HepG2 (cell line): ENCODE data around the gene TFPI2. TPM values are rescaled to one million over a fixed set of nuclear protein-coding genes. Genes with fewer than 3 reads are reported as not detected.

Experiments
- ATAC-seq: fragments of 200-7000 bp; cut with Tn5 transposase; 3 replicates; pipeline ENCODE4 v1.9.1; 2020; ENCODE audit warnings: mild to moderate bottlenecking, moderate library complexity
- Bru-seq: library from RNA; stranded (reverse); fragments of 400-500 nt; gene quantifications from one replicate; lab custom pipeline; 2021; lab: Mats Ljungman, UMichigan
- BruChase-seq, 2 experiments: library from RNA; stranded (reverse); fragments of 400-500 nt; gene quantifications; one replicate each; lab custom pipeline; 2021; lab: Mats Ljungman, UMichigan
- BruUV-seq: library from RNA; stranded (reverse); fragments of 400-500 nt; replicated peaks from 2 replicates; lab custom pipeline; 2021; lab: Mats Ljungman, UMichigan
- CTCF ChIA-PET: fragments of 300-600 bp; formaldehyde crosslinking; extraction: SDS; loops from one replicate; lab custom pipeline; 2021; ENCODE audit warnings: low total read pairs, inconsistent platforms, low intra/inter-chr PET ratio; lab: Yijun Ruan, JAX
- POLR2A ChIA-PET: fragments of 350-600 bp; sonication (Branson Sonifier 250); formaldehyde crosslinking; loops from one replicate; lab custom pipeline; 2020; ENCODE audit warnings: antibody characterized with exemption, inconsistent platforms; lab: Yijun Ruan, JAX
- DNase-seq: peaks from one replicate; pipeline ENCODE4 v3.0.0-alpha.2; 2015; ENCODE audit warnings: low spot score
- FAIRE-seq: peaks from 3 replicates; lab custom pipeline; 2011; peaks lifted over from hg19 to GRCh38; lab: Jason Lieb, UNC
- H2AFZ ChIP-seq: one replicate; pipeline ENCODE4 v1.6.1; 2011; ENCODE audit warnings: low read length, inconsistent platforms
- H3K27ac ChIP-seq: fragments of 300-600 bp; 3 replicates; pipeline ENCODE4 v1.8.0; 2011; ENCODE audit warnings: mixed run types, mild to moderate bottlenecking, mixed read lengths, low read length, inconsistent platforms; ENCODE audit not compliant: insufficient read depth; ENCODE audit errors: extremely low read length
- H3K27me3 ChIP-seq, 2 experiments: fragments of 200-600 bp in 1 of 2; 2 replicates in 1 of 2; 3 replicates in 1 of 2; pipeline versions ENCODE4 v1.6.0 to v1.8.0; 2011; ENCODE audit warnings: low read length in 2 of 2, mild to moderate bottlenecking in 2 of 2, moderate library complexity in 2 of 2, inconsistent platforms in 1 of 2; ENCODE audit not compliant: insufficient read depth in 2 of 2, control insufficient read depth in 1 of 2
- H3K36me3 ChIP-seq, 2 experiments: fragments of 200-600 bp in 1 of 2; replicated peaks in 1 of 2; 2 replicates in 1 of 2; 3 replicates in 1 of 2; pipeline versions ENCODE4 v1.5.1 to v1.8.0; 2011; ENCODE audit warnings: low read length in 2 of 2, inconsistent platforms in 1 of 2; ENCODE audit not compliant: insufficient read depth in 2 of 2, control insufficient read depth in 1 of 2
- H3K4me1 ChIP-seq: 2 replicates; pipeline ENCODE4 v1.5.1; 2012; ENCODE audit warnings: low read length, inconsistent platforms; ENCODE audit not compliant: insufficient read depth
- H3K4me2 ChIP-seq: 2 replicates; pipeline ENCODE4 v1.6.0; 2011; ENCODE audit warnings: low read depth, low read length, inconsistent platforms
- H3K4me3 ChIP-seq, 3 experiments: fragments of 200-600 bp in 1 of 3; sonication (generic), shearing (Covaris generic) in 1 of 3; replicated peaks in 1 of 3; 2 replicates each; pipeline ENCODE4 v1.5.1; 2011 to 2016; ENCODE audit warnings: low read length in 3 of 3, inconsistent platforms in 2 of 3, low read depth in 2 of 3, mild to moderate bottlenecking in 2 of 3, control low read depth in 1 of 3, mixed read lengths in 1 of 3; ENCODE audit not compliant: insufficient read depth in 1 of 3
- H3K79me2 ChIP-seq: one replicate; pipeline ENCODE4 v1.6.1; 2011; ENCODE audit warnings: low read length, inconsistent platforms; ENCODE audit not compliant: insufficient read depth
- H3K9ac ChIP-seq: 2 replicates; pipeline ENCODE4 v1.6.0; 2011; ENCODE audit warnings: mild to moderate bottlenecking, low read depth, low read length, inconsistent platforms; ENCODE audit not compliant: insufficient read depth
- H3K9me3 ChIP-seq: 2 replicates; pipeline ENCODE4 v1.5.1; 2012; ENCODE audit warnings: mild to moderate bottlenecking, low read length
- H4K20me1 ChIP-seq: 2 replicates; pipeline ENCODE4 v1.6.0; 2011; ENCODE audit warnings: inconsistent platforms, mild to moderate bottlenecking, low read length, moderate library complexity; ENCODE audit not compliant: insufficient read depth
- ARNT ChIP-seq: fragments of 450-650 bp; IDR thresholded peaks from 2 replicates; pipeline ENCODE4 v1.6.1; 2017
- FOXO1 ChIP-seq: sonication (generic); formaldehyde crosslinking; IDR thresholded peaks from 2 replicates; pipeline ENCODE4 v1.4.0; 2020; ENCODE audit warnings: missing genetic modification reagents
- HNRNPLL ChIP-seq: fragments of 200-400 bp; formaldehyde crosslinking; IDR thresholded peaks from 2 replicates; pipeline ENCODE4 v1.6.1; 2017; ENCODE audit warnings: mild to moderate bottlenecking, low read depth, low read length; ENCODE audit not compliant: poor library complexity, severe bottlenecking
- HOXA5 ChIP-seq: sonication (generic); formaldehyde crosslinking; IDR thresholded peaks from 2 replicates; pipeline ENCODE4 v1.4.0; 2020; ENCODE audit warnings: missing genetic modification reagents
- JARID2 ChIP-seq: sonication (generic); formaldehyde crosslinking; IDR thresholded peaks from 2 replicates; pipeline ENCODE4 v1.8.1; 2023; ENCODE audit warnings: missing genetic modification reagents, inconsistent platforms; ENCODE audit not compliant: insufficient replicate concordance
- JDP2 ChIP-seq: sonication (generic); formaldehyde crosslinking; IDR thresholded peaks from 2 replicates; pipeline ENCODE4 v1.8.1; 2022; ENCODE audit warnings: missing genetic modification reagents, borderline replicate concordance
- MAFF ChIP-seq: IDR thresholded peaks from 2 replicates; pipeline ENCODE4 v1.6.1; 2011; ENCODE audit warnings: low read depth, low read length, improper control_type of control experiment
- NFKB2 ChIP-seq: sonication (generic); formaldehyde crosslinking; IDR thresholded peaks from 2 replicates; pipeline ENCODE4 v1.4.0; 2020; ENCODE audit warnings: missing genetic modification reagents, borderline replicate concordance
- SALL1 ChIP-seq: sonication (generic); formaldehyde crosslinking; IDR thresholded peaks from 2 replicates; pipeline ENCODE4 v1.8.0; 2022; ENCODE audit warnings: mild to moderate bottlenecking, missing genetic modification reagents
- ZNF570 ChIP-seq: sonication (generic); formaldehyde crosslinking; IDR thresholded peaks from 2 replicates; pipeline ENCODE4 v1.4.0; 2020; ENCODE audit warnings: mild to moderate bottlenecking, missing genetic modification reagents, borderline replicate concordance
- ZNF615 ChIP-seq: sonication (generic); formaldehyde crosslinking; IDR thresholded peaks from 2 replicates; pipeline ENCODE4 v1.5.0; 2020; ENCODE audit warnings: mild to moderate bottlenecking, missing genetic modification reagents, borderline replicate concordance
- ZNF687 ChIP-seq: sonication (generic); formaldehyde crosslinking; IDR thresholded peaks from 2 replicates; pipeline ENCODE4 v1.5.1; 2020; ENCODE audit warnings: mild to moderate bottlenecking, missing genetic modification reagents, moderate library complexity
- WGBS: methylation state at CpG from one replicate; pipeline ENCODE4 v1.1.6; 2017; ENCODE audit warnings: low lambda C conversion rate; 5-methylcytosine and 5-hydroxymethylcytosine counted together
- in situ Hi-C: cut with HindIII; loops from 2 replicates; pipeline ENCODE4 v1.10.0; 2017; ENCODE audit warnings: low pct_unique_long_range_greater_than_20kb; ENCODE audit not compliant: extremely low pct_ligation_motif_present
- intact Hi-C: fragments of 100-400 bp; cut with micrococcal nuclease; formaldehyde crosslinking; loops from one replicate; pipeline ENCODE4 v1.10.0; 2022; ENCODE audit not compliant: unreplicated experiment
- long read RNA-seq, 2 experiments: library from RNA in 1 of 2; library from polyadenylated mRNA in 1 of 2; stranded (forward) in 1 of 2; unstranded in 1 of 2; transcript quantifications; one replicate each; pipeline ENCODE4 v2.0.0, GENCODE V29; 2019 to 2022
- polyA minus RNA-seq, 3 experiments: library from RNA; depleted of rRNA, polyadenylated mRNA; stranded (reverse); fragments of >200 nt; gene quantifications; 2 replicates each; pipeline ENCODE4 v1.2.3, GENCODE V29; 2011; ENCODE audit warnings: low replicate concordance in 1 of 3
- polyA plus RNA-seq, 8 experiments: library from polyadenylated mRNA; depleted of rRNA in 3 of 8; stranded (reverse) in 7 of 8; unstranded in 1 of 8; fragments of >200 nt; fragmentation: Illumina TruSeq in 4 of 8; extraction: Trizol in 4 of 8; gene quantifications; 2 replicates each; pipeline versions ENCODE4 v1.2.1 to v1.2.3, GENCODE V29; 2011 to 2016; ENCODE audit warnings: low read depth in 4 of 8, missing spikeins in 1 of 8, mixed read lengths in 1 of 8; ENCODE audit not compliant: insufficient read depth in 1 of 8
- total RNA-seq, 5 experiments: library from RNA; depleted of rRNA; stranded (reverse); fragments of >200 nt; fragmentation: Illumina TruSeq; extraction: Trizol; gene quantifications; 2 replicates each; pipeline ENCODE4 v1.2.3, GENCODE V29; 2016; ENCODE audit warnings: low read depth in 1 of 5
- TF ChIP-seq, protein P1 (sequence below): sonication (generic); formaldehyde crosslinking; IDR thresholded peaks from 2 replicates; pipeline ENCODE4 v1.4.0; 2020; ENCODE audit warnings: missing genetic modification reagents

TFPI2 gene
- total RNA-seq (2016; rRNA removed; fragmentation: Illumina TruSeq; extraction: Trizol) (0.22 and 0.24 TPM in 2 replicates), polyA plus RNA-seq (2011; rRNA removed) (0.10 and 0.16 TPM in 2 replicates), polyA minus RNA-seq (2011; rRNA and poly(A)+ RNA removed; ENCODE audit: low replicate concordance) (not detected in 2 replicates), Bru-seq, nascent RNA (not detected), BruChase-seq, experiment 1, labeled RNA remaining after a 6-hour chase (percentile 30 among the genes with signal in this experiment), BruChase-seq, experiment 2, labeled RNA remaining after a 2-hour chase (percentile 19 among the genes with signal in this experiment)
- 0.40 TPM in 1 of 2 replicates, not detected in the other for total RNA-seq (2016; cell fraction: cytosol; rRNA removed; fragmentation: Illumina TruSeq; extraction: Trizol; ENCODE audit: low read depth)
- total RNA-seq (2016; cell fraction: insoluble cytoplasmic fraction; rRNA removed; fragmentation: Illumina TruSeq; extraction: Trizol): 0.16 and 0.37 TPM in 2 replicates
- not detected in 2 replicates for total RNA-seq (2016; cell fraction: membrane; rRNA removed; fragmentation: Illumina TruSeq; extraction: Trizol)
- total RNA-seq (2016; cell fraction: nucleus; rRNA removed; fragmentation: Illumina TruSeq; extraction: Trizol): 0.47 and 1.5 TPM in 2 replicates
- 0.13 and 0.17 TPM in 2 replicates for polyA plus RNA-seq (2011; cell fraction: cytosol; rRNA removed)
- polyA plus RNA-seq (2011; cell fraction: nucleus; rRNA removed): not detected in 2 replicates
- polyA plus RNA-seq (2012): 0.20 TPM in 1 of 2 replicates, not detected in the other
- polyA plus RNA-seq (2016; cell fraction: cytosol; fragmentation: Illumina TruSeq; extraction: Trizol; ENCODE audit: low read depth): 0.19 and 0.36 TPM in 2 replicates
- polyA plus RNA-seq (2016; cell fraction: insoluble cytoplasmic fraction; fragmentation: Illumina TruSeq; extraction: Trizol; ENCODE audit: low read depth): 0.76 and 0.99 TPM in 2 replicates
- 0.44 and 0.47 TPM in 2 replicates for polyA plus RNA-seq (2016; cell fraction: membrane; fragmentation: Illumina TruSeq; extraction: Trizol; ENCODE audit: low read depth)
- 0.59 and 1.8 TPM in 2 replicates for polyA plus RNA-seq (2016; cell fraction: nucleus; fragmentation: Illumina TruSeq; extraction: Trizol; ENCODE audit: insufficient read depth, low read depth)
- polyA minus RNA-seq (2011; cell fraction: cytosol; rRNA and poly(A)+ RNA removed): not detected in 2 replicates
- polyA minus RNA-seq (2011; cell fraction: nucleus; rRNA and poly(A)+ RNA removed): not detected in 2 replicates
- long read RNA-seq, experiment 1: 0 reads
- long read RNA-seq, experiment 2, partial matches to known transcripts: 0 of 1 reads
- long read RNA-seq, experiment 2, other reads (novel, unspliced or antisense): 0 of 1 reads

- Histone ChIP-seq H3K27ac (no peak within 1 kb of the TSS), H3K79me2 (no peaks in the 10 kb centered on the region), H3K36me3 (no peaks in the 10 kb centered on the region), H3K9me3 (no peaks in the 10 kb centered on the region), H3K9ac (no peak within 1 kb of the TSS), H3K4me1 (0 out of 2 replicates have a peak, but pooled peaks cover 5% of the 10 kb centered on the region), H3K27me3 (peaks cover 4 to 20% of the 10 kb centered on the region in 2 experiments; a peak in 2 of 5 replicates), H3K4me2 (peak within 1 kb of the TSS; percentile 53), H2AFZ (no peak within 1 kb of the TSS), H4K20me1 (no peaks in the 10 kb centered on the region), H3K4me3 (peak within 1 kb of the TSS in 2 of 3 experiments; percentile 26 to 52; a peak in 3 of 6 replicates)
- FAIRE-seq: no peak
- BruUV-seq: no TSS peak
- ATAC-seq: peak; percentile 94
- in situ Hi-C loops: no loop called here
- 8% methylated on average over 15 of the region's 49 CpGs for WGBS
- intact Hi-C loops: no loop called here
- POLR2A ChIA-PET: no interaction called here
- DNase-seq: peak; percentile 2
- CTCF ChIA-PET: interaction anchor here (0.6 kb wide), 1 partner anchor 9 kb away, joined by 3 read pairs; no protein-coding TSS in a partner anchor
- TF ChIP-seq FOXO1 (CRISPR knock-in tag) (no peak), ZNF570 (no peak), MAFF (peak; percentile 47; the same call in 1 of the 2 replicates), NFKB2 (CRISPR knock-in tag) (no peak), JARID2 (CRISPR knock-in tag) (no peak), SALL1 (no peak), ARNT (no peak), ZNF687 (0 out of 2 replicates have a peak, but pooled peaks have one; percentile 15), ZNF615 (no peak), JDP2 (CRISPR knock-in tag) (no peak), HOXA5 (CRISPR knock-in tag) (no peak), HNRNPLL (peak; percentile 46)
- TF ChIP-seq, protein P1, sequence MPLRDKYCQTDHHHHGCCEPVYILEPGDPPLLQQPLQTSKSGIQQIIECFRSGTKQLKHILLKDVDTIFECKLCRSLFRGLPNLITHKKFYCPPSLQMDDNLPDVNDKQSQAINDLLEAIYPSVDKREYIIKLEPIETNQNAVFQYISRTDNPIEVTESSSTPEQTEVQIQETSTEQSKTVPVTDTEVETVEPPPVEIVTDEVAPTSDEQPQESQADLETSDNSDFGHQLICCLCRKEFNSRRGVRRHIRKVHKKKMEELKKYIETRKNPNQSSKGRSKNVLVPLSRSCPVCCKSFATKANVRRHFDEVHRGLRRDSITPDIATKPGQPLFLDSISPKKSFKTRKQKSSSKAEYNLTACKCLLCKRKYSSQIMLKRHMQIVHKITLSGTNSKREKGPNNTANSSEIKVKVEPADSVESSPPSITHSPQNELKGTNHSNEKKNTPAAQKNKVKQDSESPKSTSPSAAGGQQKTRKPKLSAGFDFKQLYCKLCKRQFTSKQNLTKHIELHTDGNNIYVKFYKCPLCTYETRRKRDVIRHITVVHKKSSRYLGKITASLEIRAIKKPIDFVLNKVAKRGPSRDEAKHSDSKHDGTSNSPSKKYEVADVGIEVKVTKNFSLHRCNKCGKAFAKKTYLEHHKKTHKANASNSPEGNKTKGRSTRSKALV (CRISPR knock-in tag): peak; percentile 78; the same call in 1 of the 2 replicates
Observed at GRCh38 chr7:93890464-93891068, at the start of gene TFPI2. Gene TFPI2, minus strand, starts transcription at chr7:93890753. Its CDS starts 75 bp downstream, at chr7:93890678.
